ENCODE results near the gene SFXN5. TPM values are rescaled to one million over a fixed set of nuclear protein-coding genes. Genes with fewer than 3 reads are reported as not detected.

Gene SFXN5
- total RNA-seq, 1 experiment from 2014 or later = 22.0 TPM

DNA sequence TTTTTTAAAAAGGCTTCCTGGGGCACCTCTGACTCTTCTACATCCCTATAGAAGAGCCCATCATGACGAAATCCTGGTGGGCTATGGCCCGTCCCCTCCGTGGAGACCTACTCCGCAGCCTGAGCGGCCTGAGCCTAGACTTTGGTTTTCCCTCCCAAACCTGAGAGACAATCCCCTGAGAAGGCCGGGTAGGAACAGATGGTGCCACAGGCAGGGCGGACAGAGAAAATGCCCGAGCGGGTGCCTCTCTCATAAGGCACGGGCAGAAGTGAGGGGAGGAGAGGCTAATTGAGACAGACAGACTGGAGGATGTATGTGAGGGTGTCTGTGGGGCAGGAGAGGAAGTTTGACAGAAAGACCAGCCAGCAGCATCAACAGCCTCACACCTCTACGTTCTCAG, 20.2 kb upstream of the SFXN5 start:
- peaks cover 16% of the 10 kb centered on the region for H3K4me1 ChIP-seq (ENCODE audit: insufficient read depth, low read length)
- TF ChIP-seq EZH2phosphoT487 (IDR thresholded peaks at IDR 0.05; ENCODE audit: borderline replicate concordance, low read length) (no peak), EZH2 (IDR thresholded peaks at IDR 0.05; ENCODE audit: low read length, unreplicated experiment) (no peak)
- TF ChIP-seq, protein P1, sequence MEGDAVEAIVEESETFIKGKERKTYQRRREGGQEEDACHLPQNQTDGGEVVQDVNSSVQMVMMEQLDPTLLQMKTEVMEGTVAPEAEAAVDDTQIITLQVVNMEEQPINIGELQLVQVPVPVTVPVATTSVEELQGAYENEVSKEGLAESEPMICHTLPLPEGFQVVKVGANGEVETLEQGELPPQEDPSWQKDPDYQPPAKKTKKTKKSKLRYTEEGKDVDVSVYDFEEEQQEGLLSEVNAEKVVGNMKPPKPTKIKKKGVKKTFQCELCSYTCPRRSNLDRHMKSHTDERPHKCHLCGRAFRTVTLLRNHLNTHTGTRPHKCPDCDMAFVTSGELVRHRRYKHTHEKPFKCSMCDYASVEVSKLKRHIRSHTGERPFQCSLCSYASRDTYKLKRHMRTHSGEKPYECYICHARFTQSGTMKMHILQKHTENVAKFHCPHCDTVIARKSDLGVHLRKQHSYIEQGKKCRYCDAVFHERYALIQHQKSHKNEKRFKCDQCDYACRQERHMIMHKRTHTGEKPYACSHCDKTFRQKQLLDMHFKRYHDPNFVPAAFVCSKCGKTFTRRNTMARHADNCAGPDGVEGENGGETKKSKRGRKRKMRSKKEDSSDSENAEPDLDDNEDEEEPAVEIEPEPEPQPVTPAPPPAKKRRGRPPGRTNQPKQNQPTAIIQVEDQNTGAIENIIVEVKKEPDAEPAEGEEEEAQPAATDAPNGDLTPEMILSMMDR (conservative IDR thresholded peaks at IDR 0.05; ENCODE audit: low read depth, low read length) = no peak
- ChIA-PET CTCF (no interaction called here), POLR2A (ENCODE audit: unreplicated experiment) (no interaction called here)
- no peak overlapping the region for H3K4me3 ChIP-seq (ENCODE audit: low read length)
- no peaks in the 10 kb centered on the region for H3K9me3 ChIP-seq (ENCODE audit: low read length)
- H2AFZ ChIP-seq (ENCODE audit: low read length) = no peak overlapping the region
- DNase-seq = no peak
- BruUV-seq (replicated peaks) = no TSS peak
- H4K20me1 ChIP-seq (ENCODE audit: low read length) = 0 out of 2 replicates have a peak, but pooled peaks cover 7% of the 10 kb centered on the region
- intact Hi-C loops (cut with micrococcal nuclease) = no loop called here
- peaks cover 9% of the 10 kb centered on the region; the same call in 1 of the 2 replicates for H3K36me3 ChIP-seq (ENCODE audit: low read depth, low read length)
- no peak overlapping the region for H3K4me2 ChIP-seq (ENCODE audit: low read length)
- no peaks in the 10 kb centered on the region for H3F3A ChIP-seq (ENCODE audit: low read length, unreplicated experiment)
- no peak for ATAC-seq
- H3K79me2 ChIP-seq (ENCODE audit: low read length) = peaks cover 40% of the 10 kb centered on the region
- H3K9me2 ChIP-seq (replicated peaks; ENCODE audit: low read length) = no peaks in the 10 kb centered on the region
- no peak overlapping the region for H3K9ac ChIP-seq (ENCODE audit: low read length)
- H3K27ac ChIP-seq (ENCODE audit: low read length) = no peak overlapping the region
- no peaks in the 10 kb centered on the region for H3K27me3 ChIP-seq (ENCODE audit: low read length)

- H2AFZ ChIP-seq (ENCODE audit: low read length) = no peak overlapping the region
- H3K4me3 ChIP-seq (ENCODE audit: low read length) = no peak overlapping the region
- no peaks in the 10 kb centered on the region for H3K9me2 ChIP-seq (replicated peaks; ENCODE audit: low read length)
- no TSS peak for BruUV-seq (replicated peaks)
- H3K9ac ChIP-seq (ENCODE audit: low read length) = no peak overlapping the region
- H3K4me1 ChIP-seq (ENCODE audit: insufficient read depth, low read length) = peaks cover 16% of the 10 kb centered on the region
- H3K9me3 ChIP-seq (ENCODE audit: low read length) = no peaks in the 10 kb centered on the region
- CTCF ChIA-PET = no interaction called here
- H3K27me3 ChIP-seq (ENCODE audit: low read length) = no peaks in the 10 kb centered on the region
- intact Hi-C loops (cut with micrococcal nuclease) = no loop called here
- H3K4me2 ChIP-seq (ENCODE audit: low read length) = no peak overlapping the region
- 0 out of 2 replicates have a peak, but pooled peaks cover 7% of the 10 kb centered on the region for H4K20me1 ChIP-seq (ENCODE audit: low read length)
- DNase-seq (no peak), ATAC-seq (no peak)
- POLR2A ChIA-PET (ENCODE audit: unreplicated experiment) = no interaction called here
- H3F3A ChIP-seq (ENCODE audit: low read length, unreplicated experiment) = no peaks in the 10 kb centered on the region
- TF ChIP-seq EZH2phosphoT487 (IDR thresholded peaks at IDR 0.05; ENCODE audit: borderline replicate concordance, low read length) (no peak), EZH2 (IDR thresholded peaks at IDR 0.05; ENCODE audit: low read length, unreplicated experiment) (no peak)
- TF ChIP-seq, protein P1 (conservative IDR thresholded peaks at IDR 0.05; ENCODE audit: low read depth, low read length) = no peak
- H3K36me3 ChIP-seq (ENCODE audit: low read depth, low read length) = peaks cover 9% of the 10 kb centered on the region; the same call in 1 of the 2 replicates
- no peak overlapping the region for H3K27ac ChIP-seq (ENCODE audit: low read length)
- peaks cover 37% of the 10 kb centered on the region for H3K79me2 ChIP-seq (ENCODE audit: low read length)
These were observed 19.7 kb upstream of the SFXN5 start for GRCh38 chr2:73091164-73091563.

GRCh38 chr2:73089270-73090030, 17.9 kb upstream of the SFXN5 start:
- intact Hi-C loops (cut with micrococcal nuclease) = loop anchor here (1.0 to 5.0 kb wide), 2 partner anchors 24 to 88 kb away; no protein-coding TSS in a partner anchor
- Histone ChIP-seq H3K4me2 (ENCODE audit: low read length) (peak overlapping the region; percentile 20; the same call in 1 of the 2 replicates), H3K27me3 (ENCODE audit: low read length) (no peaks in the 10 kb centered on the region), H4K20me1 (ENCODE audit: low read length) (0 out of 2 replicates have a peak, but pooled peaks cover 7% of the 10 kb centered on the region), H3K27ac (ENCODE audit: low read length) (peak overlapping the region; percentile 54), H2AFZ (ENCODE audit: low read length) (no peak overlapping the region), H3F3A (ENCODE audit: low read length, unreplicated experiment) (no peaks in the 10 kb centered on the region), H3K9me3 (ENCODE audit: low read length) (no peaks in the 10 kb centered on the region), H3K79me2 (ENCODE audit: low read length) (peaks cover 36% of the 10 kb centered on the region), H3K9ac (ENCODE audit: low read length) (peak overlapping the region; percentile 5; the same call in 1 of the 2 replicates), H3K4me3 (ENCODE audit: low read length) (no peak overlapping the region), H3K36me3 (ENCODE audit: low read depth, low read length) (peaks cover 13% of the 10 kb centered on the region; the same call in 1 of the 2 replicates), H3K4me1 (ENCODE audit: insufficient read depth, low read length) (peaks cover 16% of the 10 kb centered on the region), H3K9me2 (replicated peaks; ENCODE audit: low read length) (no peaks in the 10 kb centered on the region)
- ChIA-PET POLR2A (ENCODE audit: unreplicated experiment) (interaction anchor here (0.7 kb wide), 1 partner anchor 44 kb away, joined by 3 read pairs; no protein-coding TSS in a partner anchor), CTCF (interaction anchor here (0.5 to 0.6 kb wide), 2 partner anchors 48 to 61 kb away, joined by 3 to 12 read pairs; no protein-coding TSS in a partner anchor)
- peak; percentile 97 for ATAC-seq
- no TSS peak for BruUV-seq (replicated peaks)
- TF ChIP-seq EZH2phosphoT487 (IDR thresholded peaks at IDR 0.05; ENCODE audit: borderline replicate concordance, low read length) (no peak), EZH2 (IDR thresholded peaks at IDR 0.05; ENCODE audit: low read length, unreplicated experiment) (no peak)
- TF ChIP-seq, protein P1 (conservative IDR thresholded peaks at IDR 0.05; ENCODE audit: low read depth, low read length) = no peak
- DNase-seq = peak; percentile 95
